Measurements from ENCODE around the gene NGDN.

NGDN gene

GRCh38 chr14:23520899-23521533, 51.5 kb downstream of the NGDN start:
- DNase-seq (ENCODE audit: low spot score): no peak

- no peak for DNase-seq (ENCODE audit: low spot score)
Observed at GRCh38 chr14:23521785-23522640, 52.5 kb downstream of the NGDN start.

- no peak for DNase-seq (ENCODE audit: low spot score)
Observed at GRCh38 chr14:23522643-23523198, 53.2 kb downstream of the NGDN start.

- DNase-seq (ENCODE audit: low spot score): no peak
Observed at GRCh38 chr14:23523229-23524016, 53.9 kb downstream of the NGDN start.

- no peak for DNase-seq (ENCODE audit: low spot score)
Observed at GRCh38 chr14:23524954-23525353, 55.5 kb downstream of the NGDN start.

- no peak for DNase-seq (ENCODE audit: low spot score)
Observed at GRCh38 chr14:23525611-23526010, 56.1 kb downstream of the NGDN start.
